ENCODE results near the gene OGFOD2. TPM values are rescaled to one million over a fixed set of nuclear protein-coding genes. Genes with fewer than 3 reads are reported as not detected.

Gene OGFOD2
- total RNA-seq, 1 experiment from 2014 or later: 18.1 TPM

Other genes with a start within 250 kb of the OGFOD2 start
- not detected in 2 replicates for gene HCAR1, start 244.4 kb upstream of the OGFOD2 start, total RNA-seq (2014; rRNA removed; shearing (Covaris generic))
- gene DENR, start 222.4 kb upstream of the OGFOD2 start, total RNA-seq (2014; rRNA removed; shearing (Covaris generic)): 50.6 and 55.4 TPM in 2 replicates
- gene CCDC62, start 200.7 kb upstream of the OGFOD2 start, total RNA-seq (2014; rRNA removed; shearing (Covaris generic)): 0.25 and 0.35 TPM in 2 replicates
- 22.0 and 25.6 TPM in 2 replicates for gene HIP1R, start 139.8 kb upstream of the OGFOD2 start, total RNA-seq (2014; rRNA removed; shearing (Covaris generic))
- 29.2 and 44.0 TPM in 2 replicates for gene VPS37B, start 79.1 kb upstream of the OGFOD2 start, total RNA-seq (2014; rRNA removed; shearing (Covaris generic))
- 6.5 and 19.3 TPM in 2 replicates for gene ABCB9, start 8.8 kb upstream of the OGFOD2 start, total RNA-seq (2014; rRNA removed; shearing (Covaris generic))
- gene ARL6IP4, start 5.4 kb downstream of the OGFOD2 start, total RNA-seq (2014; rRNA removed; shearing (Covaris generic)): 111 and 179 TPM in 2 replicates
- 2.0 and 3.3 TPM in 2 replicates for gene PITPNM2, start 175.8 kb downstream of the OGFOD2 start, total RNA-seq (2014; rRNA removed; shearing (Covaris generic))